Fibroblast of skin of right biceps (primary cell): ENCODE results near the gene CCDC187.
"Not testable (repeated sequence)": the region's sequence is repeated elsewhere in the genome, so short reads cannot be mapped to it uniquely, and the experiment has no call there.

Experiments
- DNase-seq: peaks from one replicate; pipeline ENCODE4 v3.0.0-alpha.2; 2013

The CCDC187 gene

DNA sequence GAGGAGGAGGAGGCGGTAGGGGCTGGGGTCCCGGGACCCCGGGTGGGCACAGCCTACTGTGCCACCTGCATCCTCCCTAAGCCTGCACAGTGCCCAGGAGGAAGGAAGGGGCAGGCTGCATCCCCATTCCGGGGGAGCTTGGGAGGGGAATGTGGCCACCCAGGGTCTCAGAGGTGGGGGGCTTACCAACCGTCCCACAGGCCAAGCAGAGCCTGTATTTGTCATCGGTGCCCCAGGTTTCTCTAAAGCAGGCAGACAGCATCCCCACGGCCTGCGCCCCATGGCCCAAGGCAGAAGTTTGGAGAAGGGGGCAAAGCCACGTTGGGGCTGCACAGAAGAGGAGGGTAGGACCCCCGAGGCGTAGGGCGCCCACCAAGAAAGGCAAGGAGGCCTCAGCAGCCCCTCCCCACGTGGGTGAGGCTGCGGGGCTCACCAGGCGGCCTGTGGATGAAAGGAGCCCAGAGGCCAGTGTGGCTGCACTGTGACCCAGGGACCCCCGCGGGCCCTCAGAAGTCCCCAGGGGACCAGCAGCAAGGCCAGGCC, 22.9 kb upstream of the CCDC187 start:
- peak; percentile 24 for DNase-seq

DNA sequence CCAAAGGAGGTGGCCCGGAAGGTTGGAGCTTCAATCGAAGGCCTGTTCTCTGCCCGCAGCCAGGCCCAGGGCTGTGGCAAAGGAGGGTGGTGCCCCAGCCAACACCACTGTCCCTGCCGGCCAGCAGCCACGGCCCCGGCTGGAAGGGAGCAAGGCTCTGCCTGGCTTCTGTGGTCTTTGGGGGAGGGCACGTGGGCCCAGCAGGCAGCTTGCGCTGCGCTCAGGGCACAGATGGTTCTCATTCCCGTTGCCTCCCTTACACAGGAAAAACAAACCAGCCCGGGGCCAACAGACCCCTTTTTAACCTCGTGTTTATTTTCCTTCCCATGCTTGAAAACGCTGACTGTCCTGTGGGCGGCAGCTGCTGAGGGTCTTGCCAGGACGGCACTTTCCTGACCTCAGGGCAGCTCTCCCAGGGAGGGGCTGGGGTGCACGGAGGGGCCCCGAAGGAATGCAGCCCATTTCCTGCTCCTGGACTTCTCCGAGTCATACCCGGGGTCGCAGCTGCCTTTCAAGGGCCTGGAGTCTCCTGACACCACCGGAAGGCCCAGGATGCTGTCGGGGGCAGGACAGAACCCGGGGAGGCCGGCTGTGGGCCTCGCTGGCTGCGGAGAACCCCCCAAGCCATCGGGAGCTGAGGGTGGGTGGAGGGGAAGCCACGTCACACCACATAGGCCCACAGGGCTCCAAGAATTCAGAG, 22.3 kb upstream of the CCDC187 start:
- peak; percentile 81 for DNase-seq

DNA sequence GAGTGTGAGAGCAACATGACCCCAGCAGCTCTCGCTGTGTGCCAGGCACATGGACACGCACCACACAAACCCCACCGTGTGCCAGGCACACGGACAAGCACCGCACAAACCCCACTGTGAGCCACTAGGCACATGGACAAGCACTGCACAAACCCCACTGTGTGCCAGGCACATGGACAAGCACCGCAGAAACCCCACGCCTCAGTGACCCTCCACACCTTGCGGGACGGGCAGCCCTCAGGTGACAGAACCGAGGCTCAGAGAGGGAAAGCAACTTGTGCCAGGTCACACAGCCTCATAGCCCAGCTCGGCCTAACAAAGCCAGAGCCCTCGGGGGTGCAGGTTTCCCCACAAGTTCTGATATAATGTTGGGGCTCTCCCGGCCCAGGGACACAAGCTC, 21.5 kb upstream of the CCDC187 start:
- no peak for DNase-seq

DNA sequence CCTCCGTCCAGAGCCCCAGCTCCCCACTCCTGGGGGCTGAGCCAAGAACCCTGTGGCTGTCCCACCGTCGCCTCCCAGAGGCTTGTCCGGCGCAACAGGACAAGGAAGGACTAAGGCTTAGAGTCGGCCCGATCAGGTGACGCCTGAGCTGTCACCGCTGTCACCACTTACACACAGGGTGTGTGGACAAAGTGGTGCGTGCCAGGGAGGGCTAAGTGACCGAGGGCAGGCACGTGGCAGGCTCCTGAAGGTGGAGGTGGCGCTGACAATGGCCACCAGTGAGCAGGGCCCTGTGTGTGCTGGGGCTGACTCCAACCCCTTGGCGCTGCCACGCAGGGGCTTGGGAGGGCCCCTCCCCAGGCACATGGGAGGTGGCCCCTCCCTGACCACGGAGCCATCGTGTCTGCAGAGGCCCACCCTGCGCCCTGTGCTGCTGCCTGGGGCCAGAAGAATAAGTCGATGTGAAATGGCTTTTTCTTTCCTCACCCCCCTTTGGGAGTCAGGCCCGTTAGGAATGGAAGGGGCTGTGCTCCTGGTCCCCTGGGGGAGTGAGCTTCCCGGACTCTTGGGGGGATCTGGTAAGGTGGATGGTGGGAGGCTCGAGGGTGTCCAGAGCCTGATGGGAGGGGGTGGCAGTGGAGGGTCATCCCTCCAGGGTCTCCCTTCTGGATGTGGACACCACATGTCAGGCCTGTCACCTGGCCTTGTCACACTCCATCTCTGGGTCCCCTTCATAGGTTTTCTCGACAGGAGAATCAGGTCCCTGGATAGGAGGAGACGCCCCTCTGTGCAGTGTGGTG, 20.8 kb upstream of the CCDC187 start:
- DNase-seq, result no peak

DNA sequence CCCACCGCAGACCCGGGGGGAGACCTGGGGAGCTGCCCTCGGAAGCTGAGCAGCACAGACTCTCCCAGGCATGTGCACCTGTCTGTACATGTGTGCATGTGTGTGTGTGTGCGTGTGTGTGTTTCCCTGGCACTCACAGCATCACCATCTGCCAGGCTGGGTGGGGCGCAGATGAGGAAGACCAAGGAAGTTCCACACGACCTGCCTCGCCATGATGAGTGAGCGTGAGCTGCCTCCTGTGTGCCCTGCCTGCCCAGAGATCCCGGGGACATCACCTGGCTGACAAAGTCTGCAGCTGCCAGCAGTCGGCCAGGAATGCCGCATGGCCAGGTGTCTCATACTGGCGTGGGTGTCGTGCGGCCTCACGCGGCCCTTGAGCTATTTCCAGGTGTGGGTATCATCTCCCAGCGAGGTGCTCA, 19.5 kb upstream of the CCDC187 start:
- no peak for DNase-seq

DNA sequence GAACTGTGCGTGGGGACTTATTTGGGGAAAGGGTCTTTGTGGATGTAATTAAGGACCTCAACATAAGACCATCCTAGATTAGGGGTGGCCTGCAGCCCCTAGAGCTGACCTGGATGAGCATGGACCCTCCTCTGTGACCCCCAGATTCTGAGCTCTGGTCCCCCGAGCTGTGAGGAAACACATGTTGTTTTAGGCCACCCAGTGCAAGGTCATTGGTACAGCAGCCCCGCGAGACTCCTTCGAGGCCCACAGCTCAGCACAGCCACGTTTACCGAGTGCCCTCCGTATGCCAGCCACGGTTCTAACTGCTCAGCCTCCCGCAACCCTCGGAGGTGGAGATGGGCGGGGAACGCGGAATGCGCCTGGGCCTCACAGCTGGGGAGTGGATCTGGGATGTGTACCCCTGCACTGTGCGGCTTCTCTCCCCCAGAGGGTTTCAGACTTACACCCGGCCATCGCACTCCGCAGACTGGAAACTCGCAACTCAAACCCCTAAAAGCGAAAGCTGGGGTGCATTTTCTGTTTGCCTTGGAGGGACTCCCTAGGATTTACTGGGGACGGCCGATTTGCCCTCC, 18.9 kb upstream of the CCDC187 start:
- no peak for DNase-seq

DNA sequence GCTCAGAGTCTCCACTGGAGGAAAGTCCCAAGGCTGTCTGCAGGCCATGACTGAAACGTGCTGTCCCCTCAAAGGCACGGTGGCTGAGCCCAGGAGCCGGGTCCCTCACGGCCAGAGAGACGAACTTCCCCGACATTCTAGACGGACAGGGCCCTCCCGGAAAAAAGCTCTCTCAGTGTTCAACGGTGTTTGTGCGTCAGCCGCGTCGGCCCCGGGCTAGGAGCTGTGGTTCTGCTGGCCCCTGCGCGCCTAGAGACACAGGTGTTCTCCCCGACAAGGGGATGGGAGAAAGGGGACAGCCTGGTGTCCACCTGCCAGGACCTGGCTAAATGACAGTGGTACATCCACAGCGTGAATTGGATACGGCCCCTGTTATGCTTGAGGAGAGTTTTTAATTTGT, 17.7 kb upstream of the CCDC187 start:
- DNase-seq, result no peak

DNA sequence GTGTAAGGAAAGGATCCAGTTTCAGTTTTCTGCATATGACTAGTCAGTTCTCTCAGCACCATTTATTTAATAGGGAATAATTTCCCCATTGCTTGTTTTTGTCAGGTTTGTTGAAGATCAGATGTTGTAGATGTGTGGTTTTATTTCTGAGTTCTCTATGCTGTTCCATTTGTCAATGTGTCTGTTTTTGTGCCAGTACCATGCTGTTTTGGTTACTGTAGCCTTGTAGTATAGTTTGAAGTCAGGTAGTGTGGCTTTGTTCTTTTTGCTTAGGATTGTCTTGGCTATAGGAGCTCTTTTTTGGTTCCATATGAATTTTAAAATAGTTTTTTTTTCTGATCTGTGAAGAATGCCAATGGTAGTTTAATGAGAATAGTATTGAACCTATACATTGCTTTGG, 17.1 kb upstream of the CCDC187 start:
- not testable (repeated sequence) for DNase-seq

DNA sequence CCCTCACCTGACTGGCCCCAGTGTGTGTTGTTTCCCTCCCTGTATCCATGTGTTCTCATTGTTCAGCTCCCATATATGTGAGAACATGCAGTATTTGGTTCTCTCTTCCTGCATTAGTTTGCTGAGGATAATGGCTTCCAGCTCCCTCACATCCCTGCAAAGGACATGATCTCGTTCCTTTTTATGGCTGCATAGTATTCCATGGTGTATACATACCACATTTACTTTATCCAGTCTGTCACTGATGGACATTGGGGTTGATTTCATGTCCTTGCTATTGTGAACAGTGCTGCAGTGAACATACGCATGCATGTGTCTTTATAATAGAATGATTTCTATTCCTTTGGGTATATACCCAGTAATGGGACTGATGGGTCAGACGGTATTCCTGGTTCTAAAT, 16.1 kb upstream of the CCDC187 start:
- not testable (repeated sequence) for DNase-seq

DNA sequence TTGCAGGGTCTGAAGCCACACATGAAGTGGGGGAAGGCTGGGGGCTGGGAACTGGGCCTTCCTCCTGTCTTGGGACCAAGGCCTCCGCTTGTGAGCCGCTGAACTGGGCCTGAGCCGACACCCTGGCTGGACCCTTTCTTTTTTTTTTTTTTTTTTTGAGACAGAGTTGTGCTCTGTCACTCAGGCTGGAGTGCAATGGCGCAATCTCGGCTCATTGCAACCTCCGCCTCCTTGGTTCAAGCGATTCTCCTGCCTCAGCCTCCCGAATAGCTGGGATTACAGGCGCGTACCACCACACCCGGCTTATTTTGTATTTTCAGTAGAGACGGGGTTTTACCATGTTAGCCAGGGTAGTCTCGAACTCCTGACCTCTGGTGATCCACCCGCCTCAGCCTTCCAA, 15.3 kb upstream of the CCDC187 start:
- DNase-seq, result not testable (repeated sequence)

DNA sequence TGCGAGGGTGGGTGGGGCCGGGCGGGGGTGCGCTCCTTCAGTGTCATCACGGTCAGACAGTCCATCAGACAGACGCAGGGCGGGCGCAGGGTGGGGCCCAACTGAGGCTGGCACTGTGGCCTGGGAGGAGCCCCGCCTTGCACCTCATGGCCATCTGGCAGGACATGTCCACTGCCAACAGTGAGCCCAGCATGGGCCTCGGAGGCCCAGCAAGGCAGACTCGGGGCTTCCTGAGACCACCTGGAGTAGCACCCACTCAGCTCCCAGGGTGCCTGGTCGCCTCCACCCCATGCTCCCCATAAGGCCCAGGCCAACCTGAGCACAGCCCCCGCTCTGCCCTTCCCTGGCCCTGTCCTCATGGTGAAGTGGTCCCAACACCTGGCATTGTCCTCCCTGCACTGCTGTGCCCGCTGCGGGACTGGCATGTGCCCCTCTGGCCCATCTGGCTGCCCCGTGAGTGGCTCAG, 14.9 kb upstream of the CCDC187 start:
- DNase-seq, result no peak

DNA sequence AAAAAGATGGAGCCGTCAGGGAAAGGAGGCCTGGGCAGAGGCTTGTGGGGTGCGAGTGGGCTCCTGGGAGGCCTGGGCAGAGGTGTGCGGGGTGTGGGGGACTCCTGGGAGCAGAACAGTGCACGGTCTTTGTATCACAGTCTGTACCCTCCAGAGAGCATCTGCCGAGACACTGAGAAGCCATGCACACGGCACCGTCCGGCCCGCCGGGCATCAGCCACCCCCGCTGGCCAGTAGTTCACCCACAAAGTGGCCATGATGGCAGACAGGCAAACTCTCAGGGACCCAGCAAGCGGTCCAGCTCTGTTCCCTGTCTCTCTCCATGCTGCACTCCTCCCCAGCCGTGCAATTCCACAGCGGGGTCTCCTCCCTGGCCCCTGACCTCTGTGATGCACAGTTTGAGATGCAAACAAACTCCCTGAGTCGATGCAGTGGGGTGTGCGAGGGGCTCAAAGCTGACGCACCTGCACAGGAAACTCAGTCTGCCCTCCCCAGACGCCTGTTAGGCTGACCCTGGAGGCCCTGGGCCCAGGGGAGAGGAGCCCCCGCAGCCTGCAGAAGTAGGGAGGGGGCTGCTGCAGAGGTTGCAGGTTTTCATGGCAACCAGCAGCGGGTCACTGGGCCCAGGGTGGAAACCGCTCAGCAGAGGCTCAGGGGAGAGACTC, 14.3 kb upstream of the CCDC187 start:
- DNase-seq, result no peak

DNA sequence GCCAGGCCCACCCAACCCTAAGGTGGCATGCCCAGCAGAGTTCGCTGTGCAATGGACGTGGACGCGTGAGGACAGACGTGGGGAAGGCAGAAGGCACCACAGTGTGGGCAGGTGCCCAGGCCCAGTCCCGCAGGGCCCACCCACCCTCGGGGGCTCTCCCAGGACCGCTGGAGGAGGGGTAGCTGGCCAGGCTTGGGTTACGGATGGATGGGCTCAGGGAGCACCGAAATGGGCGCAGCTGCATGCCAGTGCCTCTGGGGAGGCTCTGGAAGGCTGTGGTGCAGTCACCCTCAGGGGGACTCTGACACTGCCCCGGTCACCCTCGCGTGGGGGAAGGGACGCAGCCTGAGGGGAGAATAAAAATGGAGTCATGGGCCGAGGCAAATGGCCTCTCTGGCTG, 13.8 kb upstream of the CCDC187 start:
- no peak for DNase-seq

DNA sequence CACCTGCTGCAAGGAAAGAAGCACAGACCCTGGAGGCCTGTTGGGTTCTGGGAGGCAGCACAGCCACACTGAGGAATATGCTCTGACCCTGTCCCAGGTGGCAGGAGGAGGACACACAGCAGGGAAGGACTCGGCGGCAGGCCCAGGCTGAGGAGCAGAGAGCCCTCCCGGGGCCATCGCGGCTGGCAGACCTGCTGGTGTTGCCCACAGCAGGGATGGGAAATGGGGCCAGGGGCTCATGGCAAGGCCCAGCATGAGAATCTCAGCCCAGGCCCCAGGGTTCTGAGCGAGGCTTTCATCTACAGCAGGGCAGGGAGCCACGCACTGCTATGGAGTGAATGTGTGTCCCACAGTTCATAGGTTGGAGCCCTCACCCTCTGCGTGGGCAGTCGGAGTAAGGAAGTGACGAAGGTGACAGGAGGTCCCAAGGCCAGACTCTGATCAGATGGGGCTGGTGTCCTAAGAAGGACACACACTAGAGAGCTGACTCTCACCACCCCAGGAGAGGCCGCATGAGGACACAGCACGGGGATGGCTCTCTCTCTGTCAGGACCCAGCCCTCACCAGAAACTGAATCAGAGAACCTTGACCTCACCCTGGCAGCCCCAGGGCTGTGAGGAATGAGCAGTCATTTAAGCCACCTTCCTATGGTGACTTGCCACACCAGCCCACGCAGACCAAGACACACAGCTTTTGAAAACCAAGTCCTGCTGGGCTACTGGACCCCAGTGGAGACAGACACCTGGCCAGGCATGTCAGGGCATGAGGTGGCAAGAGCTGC, 13.2 kb upstream of the CCDC187 start:
- DNase-seq, result no peak

DNA sequence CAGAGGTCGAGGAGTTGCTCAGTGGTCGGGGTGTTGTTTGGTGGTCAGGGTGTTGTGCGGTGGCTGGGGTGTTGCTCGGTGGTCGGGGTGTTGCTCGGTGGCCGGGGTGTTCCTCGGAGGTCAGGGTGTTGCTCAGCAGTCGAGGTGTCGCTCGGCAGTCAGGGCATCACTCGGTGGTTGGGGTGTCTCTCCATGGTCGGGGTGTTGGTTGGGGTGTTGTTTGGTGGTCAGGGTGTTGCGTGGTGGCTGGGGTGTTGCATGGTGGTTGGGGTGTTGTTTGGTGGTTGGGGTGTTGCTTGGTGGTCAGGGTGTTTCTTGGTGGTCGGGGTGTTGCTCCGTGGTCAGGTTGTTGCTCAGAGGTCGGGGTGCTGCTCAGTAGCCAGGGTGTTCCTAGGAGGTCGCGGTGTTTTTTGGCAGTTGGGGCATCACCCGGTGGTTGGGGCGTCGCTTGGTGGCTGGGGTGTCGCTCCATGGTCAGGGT, 12.4 kb upstream of the CCDC187 start:
- DNase-seq, result no peak

DNA sequence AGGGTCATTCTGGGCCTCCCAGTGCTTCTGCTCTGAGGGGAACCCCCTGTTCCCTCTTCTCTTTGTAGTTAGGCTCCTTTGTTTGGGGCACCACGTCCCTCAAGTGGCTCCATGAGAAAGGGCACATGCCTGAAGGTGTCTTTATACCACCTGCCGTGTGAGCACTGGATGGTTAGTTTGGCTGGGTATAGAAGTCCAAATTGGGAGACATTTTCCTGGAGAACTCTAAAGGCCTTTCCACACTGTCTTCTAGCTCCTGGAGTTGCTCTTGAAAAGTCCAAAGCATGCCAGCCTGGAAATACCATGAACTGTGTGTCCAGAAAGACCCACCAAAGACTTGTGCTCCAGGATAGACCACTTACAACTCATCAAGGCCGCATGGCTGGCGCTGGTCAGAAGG, 11.1 kb upstream of the CCDC187 start:
- no peak for DNase-seq

DNA sequence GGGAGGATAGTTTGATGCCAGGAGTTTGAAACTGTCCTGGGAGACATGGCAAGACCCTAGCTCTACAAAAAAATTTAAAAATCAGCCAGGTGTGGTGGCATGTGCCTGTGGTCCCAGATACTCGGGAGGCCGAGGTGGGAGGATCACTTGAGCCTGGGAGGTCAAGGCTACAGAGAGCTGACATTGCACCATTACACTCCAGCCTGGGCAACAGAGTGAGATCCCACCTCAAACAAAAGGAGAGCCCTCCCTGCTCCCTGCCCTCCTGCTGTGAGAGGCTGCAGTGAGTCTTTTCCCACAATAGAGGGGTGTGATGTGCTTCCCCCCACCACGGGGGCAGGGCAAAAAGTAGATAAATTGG, 10.1 kb upstream of the CCDC187 start:
- DNase-seq, result no peak

DNA sequence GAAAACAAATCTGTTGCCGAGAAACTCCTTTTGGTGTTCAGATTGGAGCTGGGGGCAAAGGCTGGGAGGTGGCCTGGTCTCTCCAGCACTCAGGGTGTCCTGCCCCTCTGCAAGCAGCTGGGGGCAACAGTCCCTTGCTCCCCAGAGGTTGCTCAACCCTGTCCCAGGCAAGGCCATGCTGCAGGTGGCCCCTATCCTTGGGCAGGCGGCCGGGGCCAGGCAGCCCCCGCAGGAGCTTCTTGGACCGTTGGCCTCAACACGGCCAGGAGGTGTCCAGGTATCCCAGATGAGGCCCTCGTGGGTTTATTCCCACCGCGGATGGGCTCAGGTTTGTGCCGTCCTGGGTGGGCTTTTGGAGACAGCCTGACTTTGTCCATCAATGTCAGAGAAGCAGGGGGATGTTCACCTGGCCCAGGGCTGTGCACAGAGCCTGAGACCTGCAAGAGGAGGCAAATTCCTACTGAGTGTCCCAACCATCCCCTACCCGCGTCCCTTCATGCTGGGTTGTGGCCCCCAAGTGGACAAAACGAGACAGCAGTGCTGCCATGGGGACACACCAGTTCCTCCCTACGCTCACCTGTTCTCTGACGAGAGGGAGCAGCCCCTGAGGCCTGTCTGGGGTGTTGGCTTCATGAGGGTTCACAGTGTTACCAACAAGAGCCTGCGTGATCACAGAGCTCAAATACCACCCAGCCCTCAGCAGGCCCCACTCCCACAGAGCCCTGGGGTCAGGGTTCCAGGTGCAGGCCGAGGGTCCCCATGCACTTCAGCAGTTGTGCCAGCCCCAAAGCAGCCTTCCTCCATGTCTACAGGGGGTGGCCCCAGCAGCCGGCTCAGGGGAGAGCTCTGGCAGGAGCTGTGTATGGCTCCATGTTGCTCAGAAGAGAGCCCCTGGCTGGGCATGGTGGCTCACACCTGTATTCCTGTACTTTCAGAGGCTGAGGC, 9.5 kb upstream of the CCDC187 start:
- DNase-seq, result no peak

DNA sequence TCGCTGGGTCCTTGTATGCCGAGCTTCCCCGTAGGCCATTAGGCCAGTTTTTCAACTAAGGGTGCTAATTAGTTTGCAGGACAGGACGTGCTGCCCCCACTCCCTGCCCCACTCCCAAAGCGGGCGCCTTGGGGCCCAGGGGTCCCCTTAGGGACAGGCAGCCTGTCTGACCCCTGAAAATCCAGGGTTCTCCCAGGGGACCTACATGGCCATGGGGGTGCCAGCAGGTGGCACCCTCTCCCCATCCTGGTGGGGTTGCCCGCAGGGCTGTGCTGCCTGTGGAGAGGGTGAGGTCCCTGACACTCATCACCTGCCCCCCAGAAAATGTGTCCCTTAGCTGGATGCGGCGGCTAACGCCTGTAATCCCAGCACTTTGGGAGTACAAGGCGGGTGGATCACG, 8.5 kb upstream of the CCDC187 start:
- peak; percentile 48 for DNase-seq

DNA sequence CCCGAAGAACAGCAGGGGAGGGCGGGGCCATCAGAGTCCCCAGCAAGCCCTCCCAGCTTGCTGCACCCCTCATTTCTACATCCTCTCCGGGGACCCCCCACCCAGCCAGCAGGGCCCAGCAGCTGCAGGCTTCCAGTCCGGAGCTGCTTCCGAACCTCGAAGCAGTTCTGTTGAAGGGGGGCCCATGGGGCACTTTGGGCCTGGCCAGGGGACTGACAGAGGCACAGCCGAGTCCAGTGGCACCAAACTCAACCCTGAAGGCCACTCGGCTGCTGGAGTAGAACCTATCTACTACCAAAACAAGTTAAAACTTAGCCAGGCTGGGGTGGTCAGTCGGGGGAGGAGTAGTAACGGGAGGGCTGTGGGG, 8.1 kb upstream of the CCDC187 start:
- DNase-seq, result no peak
